ENCODE data around the gene RWDD3. TPM values are rescaled to one million over a fixed set of nuclear protein-coding genes. Genes with fewer than 3 reads are reported as not detected.

RWDD3 gene
- polyA plus RNA-seq, 1 donor: 33.4 TPM

- Histone ChIP-seq H3K36me3 (ENCODE audit: control insufficient read depth, insufficient read depth, low read length) (no peaks in the 10 kb centered on the region), H3K4me3 (ENCODE audit: low read length) (no peak overlapping the region), H3K9me3 (ENCODE audit: control insufficient read depth, low read depth, low read length) (no peaks in the 10 kb centered on the region), H3K27ac (ENCODE audit: low read length) (no peak overlapping the region), H3K4me1 (ENCODE audit: control insufficient read depth, insufficient read depth, low read length) (no peaks in the 10 kb centered on the region), H3K27me3 (ENCODE audit: control insufficient read depth, insufficient read depth, low read length) (no peaks in the 10 kb centered on the region)
- no peak for DNase-seq
- WGBS (ENCODE audit: insufficient coverage, low lambda C conversion rate): 94% methylated on average over 3 of the region's 4 CpGs
These were observed 44.4 kb downstream of the RWDD3 start for GRCh38 chr1:95278173-95279006.

- 82% methylated on average over 2 of the region's 3 CpGs for WGBS (ENCODE audit: insufficient coverage, low lambda C conversion rate)
- Histone ChIP-seq H3K27me3 (ENCODE audit: control insufficient read depth, insufficient read depth, low read length) (peaks cover 2% of the 10 kb centered on the region), H3K4me1 (ENCODE audit: control insufficient read depth, insufficient read depth, low read length) (no peaks in the 10 kb centered on the region), H3K27ac (ENCODE audit: low read length) (no peak overlapping the region), H3K4me3 (ENCODE audit: low read length) (no peak overlapping the region), H3K36me3 (ENCODE audit: control insufficient read depth, insufficient read depth, low read length) (no peaks in the 10 kb centered on the region), H3K9me3 (ENCODE audit: control insufficient read depth, low read depth, low read length) (no peaks in the 10 kb centered on the region)
- no peak for DNase-seq
These were observed 47.9 kb downstream of the RWDD3 start for GRCh38 chr1:95281781-95282517.

DNA sequence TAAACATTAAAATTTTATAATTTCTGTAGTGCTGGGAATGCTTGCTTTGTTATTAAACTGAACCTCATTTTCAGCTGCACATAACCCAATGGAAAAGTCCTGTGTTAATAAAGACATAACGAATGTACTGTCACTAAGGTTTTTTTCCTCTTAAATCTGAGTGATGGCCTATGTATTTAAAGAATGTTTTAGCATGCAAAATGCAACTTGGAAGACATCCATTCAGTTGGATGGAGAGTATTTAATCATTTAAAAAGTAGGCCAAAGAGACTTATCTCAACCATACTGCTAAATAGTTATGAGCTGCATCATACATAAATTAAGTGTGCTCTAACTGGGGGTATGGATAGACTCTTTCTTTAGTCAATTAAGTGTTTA lies 48.5 kb downstream of the RWDD3 start:
- H3K27me3 ChIP-seq (ENCODE audit: control insufficient read depth, insufficient read depth, low read length): peaks cover 2% of the 10 kb centered on the region
- 100% methylated on average over 1 of the region's 1 CpG for WGBS (ENCODE audit: insufficient coverage, low lambda C conversion rate)
- no peaks in the 10 kb centered on the region for H3K4me1 ChIP-seq (ENCODE audit: control insufficient read depth, insufficient read depth, low read length)
- H3K27ac ChIP-seq (ENCODE audit: low read length): no peak overlapping the region
- DNase-seq: no peak
- H3K9me3 ChIP-seq (ENCODE audit: control insufficient read depth, low read depth, low read length): no peaks in the 10 kb centered on the region
- H3K4me3 ChIP-seq (ENCODE audit: low read length): no peak overlapping the region
- H3K36me3 ChIP-seq (ENCODE audit: control insufficient read depth, insufficient read depth, low read length): no peaks in the 10 kb centered on the region

DNA sequence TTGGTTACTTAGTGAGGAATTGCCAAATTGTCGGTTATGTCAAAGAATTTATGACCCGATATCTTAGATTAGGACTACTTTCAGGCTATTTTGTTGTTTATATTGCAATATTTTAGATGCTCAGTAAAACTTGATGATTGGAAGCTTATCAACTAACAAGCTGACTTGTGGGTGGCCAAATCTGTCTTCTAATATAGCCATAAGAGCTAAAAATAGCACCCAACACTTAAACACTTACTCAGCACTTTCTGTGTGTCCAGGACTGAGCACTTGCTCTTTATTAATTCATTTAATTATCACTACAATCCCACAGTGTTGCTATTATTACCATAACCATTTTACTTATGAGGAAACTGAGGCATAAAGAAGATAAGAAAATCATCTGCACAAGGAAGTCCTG lies 50.4 kb downstream of the RWDD3 start:
- Histone ChIP-seq H3K27ac (ENCODE audit: low read length) (no peak overlapping the region), H3K27me3 (ENCODE audit: control insufficient read depth, insufficient read depth, low read length) (peaks cover 2% of the 10 kb centered on the region), H3K4me3 (ENCODE audit: low read length) (no peak overlapping the region), H3K36me3 (ENCODE audit: control insufficient read depth, insufficient read depth, low read length) (no peaks in the 10 kb centered on the region), H3K9me3 (ENCODE audit: control insufficient read depth, low read depth, low read length) (no peaks in the 10 kb centered on the region), H3K4me1 (ENCODE audit: control insufficient read depth, insufficient read depth, low read length) (no peaks in the 10 kb centered on the region)
- no peak for DNase-seq
- no CpG with 5 or more reads among the region's 2 CpGs for WGBS (ENCODE audit: insufficient coverage, low lambda C conversion rate)

- DNase-seq: no peak
- Histone ChIP-seq H3K4me3 (ENCODE audit: low read length) (no peak overlapping the region), H3K27me3 (ENCODE audit: control insufficient read depth, insufficient read depth, low read length) (peaks cover 2% of the 10 kb centered on the region), H3K9me3 (ENCODE audit: control insufficient read depth, low read depth, low read length) (no peaks in the 10 kb centered on the region), H3K27ac (ENCODE audit: low read length) (no peak overlapping the region), H3K4me1 (ENCODE audit: control insufficient read depth, insufficient read depth, low read length) (no peaks in the 10 kb centered on the region), H3K36me3 (ENCODE audit: control insufficient read depth, insufficient read depth, low read length) (no peaks in the 10 kb centered on the region)
- 60% methylated on average over 1 of the region's 5 CpGs for WGBS (ENCODE audit: insufficient coverage, low lambda C conversion rate)
These were observed 52.5 kb downstream of the RWDD3 start for GRCh38 chr1:95286479-95286878.

GRCh38 chr1:95287081-95287480 lies 53.1 kb downstream of the RWDD3 start:
- Histone ChIP-seq H3K27me3 (ENCODE audit: control insufficient read depth, insufficient read depth, low read length) (peaks cover 2% of the 10 kb centered on the region), H3K9me3 (ENCODE audit: control insufficient read depth, low read depth, low read length) (no peaks in the 10 kb centered on the region), H3K27ac (ENCODE audit: low read length) (no peak overlapping the region), H3K4me1 (ENCODE audit: control insufficient read depth, insufficient read depth, low read length) (no peaks in the 10 kb centered on the region), H3K36me3 (ENCODE audit: control insufficient read depth, insufficient read depth, low read length) (no peaks in the 10 kb centered on the region), H3K4me3 (ENCODE audit: low read length) (no peak overlapping the region)
- WGBS (ENCODE audit: insufficient coverage, low lambda C conversion rate): 100% methylated on average over 1 of the region's 2 CpGs
- no peak for DNase-seq

- Histone ChIP-seq H3K9me3 (ENCODE audit: control insufficient read depth, low read depth, low read length) (no peaks in the 10 kb centered on the region), H3K27ac (ENCODE audit: low read length) (no peak overlapping the region), H3K36me3 (ENCODE audit: control insufficient read depth, insufficient read depth, low read length) (no peaks in the 10 kb centered on the region), H3K4me1 (ENCODE audit: control insufficient read depth, insufficient read depth, low read length) (no peaks in the 10 kb centered on the region), H3K27me3 (ENCODE audit: control insufficient read depth, insufficient read depth, low read length) (peaks cover 2% of the 10 kb centered on the region), H3K4me3 (ENCODE audit: low read length) (no peak overlapping the region)
- DNase-seq: no peak
- WGBS (ENCODE audit: insufficient coverage, low lambda C conversion rate): 0% methylated on average over 1 of the region's 2 CpGs
These were observed 53.8 kb downstream of the RWDD3 start for GRCh38 chr1:95287825-95288224.

Other genes starting within 250 kb of the RWDD3 start
- 9.0 TPM for gene ALG14, start 161.3 kb upstream of the RWDD3 start, polyA plus RNA-seq
- 4.9 TPM for gene TLCD4, start 116.9 kb upstream of the RWDD3 start, polyA plus RNA-seq